Fibroblast of peridontal ligament (primary cell): Measurements from ENCODE around the gene SERHL2.
A peak's percentile ranks its signal among the peaks of the same experiment; 100 is the strongest.
"Not testable (repeated sequence)": the region's sequence is repeated elsewhere in the genome, so short reads cannot be mapped to it uniquely, and the experiment has no call there.

ENCODE experiments used
- DNase-seq: peaks from one replicate; pipeline ENCODE4 v3.0.0-alpha.2; 2010; ENCODE audit errors: extremely low read depth

Gene SERHL2

DNA sequence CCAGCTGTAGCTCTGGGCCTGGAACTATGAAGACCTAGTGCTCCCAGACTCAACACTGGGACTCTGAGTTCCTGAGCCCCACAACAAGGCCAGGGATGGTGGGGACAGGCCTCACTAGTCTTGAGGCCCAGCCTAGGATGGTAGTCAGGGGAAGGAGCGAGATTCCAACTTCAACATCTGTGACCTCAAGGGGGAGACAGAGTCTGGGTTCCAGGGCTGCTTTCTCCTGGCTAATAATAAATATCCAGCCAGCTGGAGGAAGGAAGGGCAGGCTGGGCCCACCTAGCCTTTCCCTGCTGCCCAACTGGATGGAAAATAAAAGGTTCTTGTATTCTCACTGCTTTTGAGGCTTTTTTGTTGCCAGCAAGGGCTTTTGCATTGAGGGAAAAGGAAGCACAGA lies 20.3 kb downstream of the SERHL2 start:
- not testable (repeated sequence) for DNase-seq

- DNase-seq: not testable (repeated sequence)
These were observed 20.7 kb downstream of the SERHL2 start for GRCh38 chr22:42574468-42574867.

GRCh38 chr22:42575996-42576574 lies 22.3 kb downstream of the SERHL2 start:
- DNase-seq: not testable (repeated sequence)

DNA sequence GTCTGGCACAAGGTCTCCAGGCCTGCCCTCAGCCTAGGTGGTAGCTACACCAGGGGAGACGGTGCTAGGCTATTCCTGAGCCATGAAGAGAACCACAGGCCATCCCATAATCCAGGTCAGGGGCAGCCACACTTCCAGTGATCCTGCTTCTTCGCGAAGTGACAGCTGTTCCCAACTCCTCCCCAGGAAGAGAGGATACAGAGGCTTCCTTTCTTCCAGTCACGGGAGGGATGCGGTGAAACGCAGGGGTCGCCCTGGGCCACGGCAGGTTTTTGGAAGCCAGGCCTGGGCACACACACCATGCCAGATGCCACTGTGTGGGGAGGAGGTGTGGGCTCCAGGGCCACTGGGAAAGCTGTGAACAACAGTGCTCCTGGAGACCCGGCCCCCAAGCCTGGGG lies 23.4 kb downstream of the SERHL2 start:
- not testable (repeated sequence) for DNase-seq

- DNase-seq: no peak
These were observed 24.0 kb downstream of the SERHL2 start for GRCh38 chr22:42577623-42578240.

DNA sequence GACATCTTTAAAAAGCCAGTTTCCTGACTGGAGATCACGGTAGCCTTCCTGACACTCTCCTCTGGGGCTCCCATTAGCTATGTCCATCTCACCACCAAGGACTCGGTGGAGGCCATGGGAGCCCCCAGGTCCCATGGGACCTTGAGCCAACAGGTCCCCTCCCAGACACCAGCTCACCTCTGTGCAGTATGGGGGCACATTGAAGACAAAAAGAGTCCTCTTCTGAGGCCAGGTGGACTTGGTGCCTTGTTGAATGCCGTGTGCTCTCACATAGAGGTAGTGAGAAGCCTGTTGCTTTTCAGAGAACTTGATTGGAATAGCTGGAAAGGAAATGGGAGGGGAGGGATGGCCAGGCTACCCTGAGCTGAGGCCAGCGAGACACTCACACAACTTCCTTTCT lies 26.3 kb downstream of the SERHL2 start:
- not testable (repeated sequence) for DNase-seq

GRCh38 chr22:42581194-42581761 lies 27.5 kb downstream of the SERHL2 start:
- not testable (repeated sequence) for DNase-seq

DNA sequence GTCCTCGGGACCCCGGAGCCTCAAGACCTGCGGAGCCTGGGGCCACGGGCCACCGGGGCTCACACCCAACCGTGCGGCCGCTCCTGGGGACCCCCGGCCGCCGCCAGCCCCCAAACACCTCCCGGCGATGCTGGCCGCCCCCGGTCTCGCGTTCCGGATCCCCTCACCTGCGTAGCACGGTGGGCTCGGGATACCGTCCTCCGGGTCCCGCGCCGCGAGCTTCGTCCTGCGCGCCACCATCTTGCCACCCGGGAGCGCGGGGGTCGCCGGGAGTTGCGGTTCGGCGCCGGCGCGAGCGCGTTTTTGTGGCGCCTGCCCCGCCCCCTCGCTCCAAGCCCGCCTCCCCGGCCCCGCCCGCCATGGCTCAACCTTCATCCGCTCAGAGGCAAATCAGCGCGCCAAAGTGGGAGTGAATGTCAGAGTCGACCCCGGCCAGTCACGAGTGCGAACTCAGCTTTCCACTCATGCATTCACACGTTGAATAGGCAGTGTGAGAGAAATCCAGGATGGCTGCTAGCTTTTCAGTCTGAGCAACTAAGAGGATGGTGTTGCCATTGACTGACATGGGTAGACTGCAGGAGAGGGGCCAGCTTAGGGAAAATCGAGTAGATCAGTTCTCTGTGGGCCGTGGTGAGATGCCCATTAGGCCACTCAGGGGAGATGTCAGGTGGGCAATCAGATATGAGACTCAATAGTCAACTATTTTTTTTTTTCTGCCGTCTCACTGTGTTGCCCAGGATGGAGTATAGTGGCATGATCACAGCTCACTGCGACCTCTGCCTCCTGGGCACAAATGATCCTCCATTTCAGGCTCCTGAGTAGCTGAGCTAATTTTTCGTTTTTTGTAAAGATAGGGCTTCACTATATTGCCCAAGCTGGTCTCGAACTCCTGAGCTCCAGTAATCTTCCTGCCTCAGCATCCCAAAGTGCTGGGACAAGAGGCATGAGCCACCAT lies 28.3 kb downstream of the SERHL2 start:
- DNase-seq: peak; percentile 55

GRCh38 chr22:42582987-42583386 lies 29.2 kb downstream of the SERHL2 start:
- no peak for DNase-seq

DNA sequence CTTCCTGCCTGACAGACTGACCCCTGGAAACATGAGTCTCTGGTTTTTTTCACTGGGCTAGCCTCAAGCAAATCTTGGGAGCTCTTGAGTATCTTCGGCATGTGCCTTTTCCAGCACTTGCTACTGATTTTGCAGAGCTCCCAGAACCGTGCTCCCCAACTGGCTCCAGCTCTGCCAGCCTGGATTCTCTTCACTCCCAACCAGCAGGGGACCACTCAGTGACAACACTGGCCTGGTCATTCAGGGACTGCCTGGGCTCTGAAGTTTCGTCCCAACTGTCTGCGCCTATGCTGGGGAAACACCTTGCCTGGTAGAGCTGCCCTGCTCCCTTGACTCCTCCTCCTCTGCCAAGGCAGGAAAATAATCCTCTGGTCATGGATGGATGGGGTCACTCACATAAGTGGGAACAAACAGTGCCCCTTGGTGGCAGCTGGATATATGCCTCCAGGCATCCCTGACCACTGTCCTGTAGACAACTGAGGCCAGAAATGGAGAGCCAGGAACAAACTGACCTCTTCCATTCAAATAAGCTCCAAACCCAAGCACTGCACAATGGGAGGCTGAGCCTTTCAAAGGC lies 30.7 kb downstream of the SERHL2 start:
- no peak for DNase-seq

GRCh38 chr22:42585096-42585495 lies 31.3 kb downstream of the SERHL2 start:
- DNase-seq: no peak

- DNase-seq: no peak
These were observed 32.6 kb downstream of the SERHL2 start for GRCh38 chr22:42586381-42586780.

DNA sequence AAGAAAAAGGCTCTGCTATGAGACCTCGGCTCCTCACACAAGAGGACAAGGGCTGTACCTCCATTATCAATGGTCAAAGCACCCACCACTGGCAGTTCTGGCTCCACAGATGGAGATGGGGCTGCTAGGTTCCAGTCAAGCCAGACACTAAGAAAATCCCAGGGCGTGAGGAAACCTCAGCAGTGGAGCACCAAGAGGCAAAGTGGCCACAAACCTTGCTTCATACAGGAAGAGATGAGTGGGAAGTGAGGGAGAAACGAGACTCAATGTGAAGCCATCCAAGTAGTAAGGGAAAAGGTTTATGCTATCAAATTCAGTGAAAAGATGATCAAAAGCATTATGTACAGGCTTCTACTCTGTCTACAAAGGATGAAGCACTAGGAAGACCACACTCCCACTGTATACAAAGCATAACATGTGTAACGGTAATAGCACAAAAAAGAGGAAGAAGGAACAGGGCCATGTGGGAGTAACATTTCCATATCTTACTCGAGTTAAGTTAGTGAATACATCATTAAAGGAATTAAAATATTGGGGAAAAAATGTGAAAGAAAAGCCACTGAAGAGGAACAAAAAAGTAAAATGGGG lies 33.9 kb downstream of the SERHL2 start:
- no peak for DNase-seq

- DNase-seq: no peak
These were observed 38.2 kb downstream of the SERHL2 start for GRCh38 chr22:42591987-42592386.

DNA sequence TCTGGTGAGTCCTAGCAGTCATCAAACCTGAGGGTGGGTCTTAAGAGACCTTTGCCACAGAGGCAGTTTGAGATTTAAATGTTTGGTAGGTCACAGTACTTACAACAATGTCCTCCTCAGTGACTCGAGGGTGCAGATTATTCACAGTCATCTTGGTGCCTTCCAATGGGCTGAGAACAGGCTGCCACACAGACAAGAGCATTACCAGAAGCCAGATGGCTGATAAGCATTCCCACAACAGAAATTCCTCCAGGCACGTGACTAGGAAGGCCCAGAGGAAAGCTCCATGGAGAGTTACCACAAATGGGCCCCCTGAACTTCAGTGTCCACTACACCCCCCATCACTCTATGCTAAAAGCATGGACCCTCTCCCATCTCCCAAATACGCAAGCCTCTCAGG lies 41.7 kb downstream of the SERHL2 start:
- DNase-seq: no peak

GRCh38 chr22:42596336-42596735 lies 42.6 kb downstream of the SERHL2 start:
- DNase-seq: peak; percentile 18

- DNase-seq: no peak
These were observed 43.2 kb downstream of the SERHL2 start for GRCh38 chr22:42596863-42597530.

DNA sequence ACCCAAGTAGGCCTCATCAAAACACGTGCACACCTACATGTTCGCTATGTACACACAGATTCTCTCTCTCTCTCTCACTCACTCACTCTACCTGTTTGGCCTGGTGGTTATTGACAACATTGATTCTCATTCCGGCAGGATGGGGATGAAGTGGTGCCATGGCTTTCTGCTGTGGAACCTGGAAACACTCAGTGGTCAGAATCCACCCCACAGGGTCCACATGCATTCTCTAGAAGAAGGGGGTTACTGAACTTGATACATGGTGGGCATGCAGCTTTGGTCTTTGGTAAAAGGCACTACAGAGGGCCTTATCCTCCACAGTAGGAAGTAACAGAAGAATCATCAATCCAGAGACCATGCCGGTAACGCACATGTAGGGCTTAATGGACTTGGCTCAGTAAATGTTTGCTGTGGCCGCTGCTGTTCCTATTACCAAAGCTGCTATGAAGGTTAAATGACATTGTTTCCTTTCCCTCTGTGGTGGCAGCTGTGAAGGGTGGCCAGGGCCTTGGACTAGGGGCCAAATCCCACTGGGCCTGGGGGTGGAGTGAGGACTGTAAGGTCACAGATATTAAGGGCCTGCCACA lies 48.2 kb downstream of the SERHL2 start:
- no peak for DNase-seq

DNA sequence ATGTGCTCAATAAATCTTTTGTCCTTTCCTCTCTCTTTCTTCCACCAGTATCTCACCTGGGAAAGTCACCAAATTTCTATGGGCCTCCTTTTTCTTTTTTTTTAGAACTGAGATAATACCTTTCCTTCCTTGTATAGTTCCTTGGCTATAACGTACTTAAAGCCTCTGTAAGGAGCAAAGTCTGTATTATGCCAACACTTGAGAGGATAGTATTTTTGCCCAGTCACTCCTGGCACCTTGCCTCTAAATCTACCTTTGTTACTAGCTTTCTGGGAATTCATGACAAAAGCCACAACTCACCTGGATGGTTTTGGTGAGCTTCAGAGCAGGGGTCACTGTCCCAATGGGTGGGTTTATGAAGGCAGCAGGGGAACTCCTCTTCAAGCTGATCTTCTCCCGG lies 48.7 kb downstream of the SERHL2 start:
- DNase-seq: no peak

GRCh38 chr22:42603427-42603826 lies 49.7 kb downstream of the SERHL2 start:
- DNase-seq: no peak

- DNase-seq: peak; percentile 19
These were observed 50.6 kb downstream of the SERHL2 start for GRCh38 chr22:42604403-42604802.
